ENCODE data around the gene HNRNPF. TPM values are rescaled to one million over a fixed set of nuclear protein-coding genes. Genes with fewer than 3 reads are reported as not detected.

The HNRNPF gene
- total RNA-seq, 4 donors from 2014 or later = 138 to 215 (median 180) TPM

GRCh38 chr10:43336061-43336460, 72.9 kb downstream of the HNRNPF start:
- TF ChIP-seq EP300 (IDR thresholded peaks at IDR 0.05) (no peak), CTCF (IDR thresholded peaks at IDR 0.05) (no peak), POLR2AphosphoS5 (IDR thresholded peaks at IDR 0.05) (no peak), POLR2A (IDR thresholded peaks at IDR 0.05) (no peak)
- Histone ChIP-seq H3K36me3 (no peaks in the 10 kb centered on the region), H3K9me3 (no peaks in the 10 kb centered on the region), H3K27me3 (peaks cover 52% of the 10 kb centered on the region), H3K4me1 (no peaks in the 10 kb centered on the region), H3K27ac (no peak overlapping the region), H3K4me3 (no peak overlapping the region)
- WGBS, 2 donors (ENCODE audit: low coverage in 1 of 2) = 100% methylated on average over 1 of the region's 3 CpGs; no CpG with 5 or more reads in 1 of the 2 donors
- no peak for ATAC-seq

Small RNA genes lying within 50 kb of the gene (small RNA-seq; reads per million reads assigned to genes)
- gene RNU6ATAC11P (0 reads per million in 4 donors), gene RNU7-193P (0 reads per million in 4 donors), gene SNORD3J (0 reads per million in 4 donors)

Other genes starting within 250 kb of the HNRNPF start
- 1 to 10 TPM in 3 of 4 donors, under 1 TPM in 1; 0.81 to 3.6 (median 1.5) TPM for gene RASGEF1A, start 142.1 kb downstream of the HNRNPF start, total RNA-seq
- gene FXYD4, start 37.5 kb downstream of the HNRNPF start, total RNA-seq = not detected
- gene ZNF487, start 27.9 kb upstream of the HNRNPF start, total RNA-seq = 10 to 100 TPM in 3 of 4 donors, 1 to 10 TPM in 1; 5.1 to 22.4 (median 14.0) TPM
- gene ZNF239, start 165.4 kb upstream of the HNRNPF start, total RNA-seq = 10 to 100 TPM in 1 of 4 donors, 1 to 10 TPM in 3; 3.6 to 14.1 (median 6.2) TPM
- 1 to 10 TPM; 2.2 to 4.5 (median 2.4) TPM for gene ZNF485, start 197.3 kb upstream of the HNRNPF start, total RNA-seq
- gene ZNF32, start 239.7 kb upstream of the HNRNPF start, total RNA-seq = 10 to 100 TPM; 45.8 to 59.8 (median 53.8) TPM

Data from gastroesophageal sphincter (tissue), 4 donors.